Measurements from ENCODE around the gene MS4A4A. TPM values are rescaled to one million over a fixed set of nuclear protein-coding genes. Genes with fewer than 3 reads are reported as not detected.

MS4A4A gene
- total and polyA plus RNA-seq, 10 of the 15 experiments (the other 5 are each of a cell fraction or from before 2014, with no cell fraction given) = 0.10 to 2.4 (median 0.68) TPM

- TF ChIP-seq, protein P1, sequence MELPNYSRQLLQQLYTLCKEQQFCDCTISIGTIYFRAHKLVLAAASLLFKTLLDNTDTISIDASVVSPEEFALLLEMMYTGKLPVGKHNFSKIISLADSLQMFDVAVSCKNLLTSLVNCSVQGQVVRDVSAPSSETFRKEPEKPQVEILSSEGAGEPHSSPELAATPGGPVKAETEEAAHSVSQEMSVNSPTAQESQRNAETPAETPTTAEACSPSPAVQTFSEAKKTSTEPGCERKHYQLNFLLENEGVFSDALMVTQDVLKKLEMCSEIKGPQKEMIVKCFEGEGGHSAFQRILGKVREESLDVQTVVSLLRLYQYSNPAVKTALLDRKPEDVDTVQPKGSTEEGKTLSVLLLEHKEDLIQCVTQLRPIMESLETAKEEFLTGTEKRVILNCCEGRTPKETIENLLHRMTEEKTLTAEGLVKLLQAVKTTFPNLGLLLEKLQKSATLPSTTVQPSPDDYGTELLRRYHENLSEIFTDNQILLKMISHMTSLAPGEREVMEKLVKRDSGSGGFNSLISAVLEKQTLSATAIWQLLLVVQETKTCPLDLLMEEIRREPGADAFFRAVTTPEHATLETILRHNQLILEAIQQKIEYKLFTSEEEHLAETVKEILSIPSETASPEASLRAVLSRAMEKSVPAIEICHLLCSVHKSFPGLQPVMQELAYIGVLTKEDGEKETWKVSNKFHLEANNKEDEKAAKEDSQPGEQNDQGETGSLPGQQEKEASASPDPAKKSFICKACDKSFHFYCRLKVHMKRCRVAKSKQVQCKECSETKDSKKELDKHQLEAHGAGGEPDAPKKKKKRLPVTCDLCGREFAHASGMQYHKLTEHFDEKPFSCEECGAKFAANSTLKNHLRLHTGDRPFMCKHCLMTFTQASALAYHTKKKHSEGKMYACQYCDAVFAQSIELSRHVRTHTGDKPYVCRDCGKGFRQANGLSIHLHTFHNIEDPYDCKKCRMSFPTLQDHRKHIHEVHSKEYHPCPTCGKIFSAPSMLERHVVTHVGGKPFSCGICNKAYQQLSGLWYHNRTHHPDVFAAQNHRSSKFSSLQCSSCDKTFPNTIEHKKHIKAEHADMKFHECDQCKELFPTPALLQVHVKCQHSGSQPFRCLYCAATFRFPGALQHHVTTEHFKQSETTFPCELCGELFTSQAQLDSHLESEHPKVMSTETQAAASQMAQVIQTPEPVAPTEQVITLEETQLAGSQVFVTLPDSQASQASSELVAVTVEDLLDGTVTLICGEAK (IDR thresholded peaks at IDR 0.05; ENCODE audit: borderline replicate concordance) = no peak
- TF ChIP-seq BCL11A (IDR thresholded peaks at IDR 0.05; ENCODE audit: low read depth, low read length) (0 out of 2 replicates have a peak, but pooled peaks have one; percentile 26), IRF3 (IDR thresholded peaks at IDR 0.05) (no peak)
Observed at GRCh38 chr11:60338053-60338452, 57.6 kb downstream of the MS4A4A start (continued).

- intact Hi-C loops (cut with micrococcal nuclease; ENCODE audit: unreplicated experiment) = loop anchor here (2.0 to 10.0 kb wide), 2 partner anchors 279 to 425 kb away; no protein-coding TSS in a partner anchor
- ChIA-PET CTCF (interaction anchor here (0.6 to 3.3 kb wide), 7 partner anchors 24 to 1117 kb away, joined by 3 to 14 read pairs (median 3); no protein-coding TSS in a partner anchor), RAD21 (ENCODE audit: unreplicated experiment) (interaction anchor here (0.6 to 1.3 kb wide), 2 partner anchors 74 to 146 kb away, joined by 6 to 7 read pairs; no protein-coding TSS in a partner anchor), POLR2A (no interaction called here), SMC1A (ENCODE audit: uncharacterized antibody, unreplicated experiment) (interaction anchor here (1.1 to 2.1 kb wide), 5 partner anchors 9 to 74 kb away, joined by 3 to 9 read pairs (median 4); no protein-coding TSS in a partner anchor)
- Histone ChIP-seq H3K9ac (ENCODE audit: control insufficient read depth, insufficient read depth, low read length) (no peak overlapping the region), H3K27me3 (replicated peaks in 1 of 2; ENCODE audit: control insufficient read depth in 2 of 2, insufficient read depth in 2 of 2, low read length in 1 of 2) (no peaks in the 10 kb centered on the region), H3K79me2 (ENCODE audit: control insufficient read depth, insufficient read depth, low read length) (no peaks in the 10 kb centered on the region), H3K9me3 (replicated peaks; ENCODE audit: control insufficient read depth, insufficient read depth, low read length) (no peaks in the 10 kb centered on the region; the same call in 2 of the 3 replicates), H3K4me3 (no peak overlapping the region), H3K4me1 (ENCODE audit: control insufficient read depth, insufficient read depth, low read length) (peaks cover 22% of the 10 kb centered on the region), H3K36me3 (ENCODE audit: control insufficient read depth in 2 of 2, insufficient read depth in 2 of 2, low read length in 1 of 2) (no peaks in the 10 kb centered on the region), H2AFZ (ENCODE audit: control insufficient read depth, low read depth, low read length) (no peak overlapping the region), H3K27ac (ENCODE audit: control insufficient read depth, insufficient read depth) (no peak overlapping the region), H4K20me1 (ENCODE audit: control insufficient read depth, insufficient read depth) (no peaks in the 10 kb centered on the region), H3K4me2 (ENCODE audit: control insufficient read depth, insufficient read depth) (no peak overlapping the region)
- 65% methylated on average over 3 of the region's 3 CpGs for WGBS (ENCODE audit: insufficient coverage, insufficient replicate concordance, low lambda C conversion rate, missing lambda C conversion rate)
- DNase-seq (ENCODE audit: low read depth, low spot score) (no peak), ATAC-seq (no peak), FAIRE-seq (no peak)
- in situ Hi-C loops (cut with MboI) = no loop called here
- no TSS peak for BruUV-seq (replicated peaks)
- TF ChIP-seq NR2C2 (IDR thresholded peaks at IDR 0.05; ENCODE audit: borderline replicate concordance, control insufficient read depth, insufficient read length, low read depth) (no peak), HDGF (IDR thresholded peaks at IDR 0.05) (no peak), MYB (IDR thresholded peaks at IDR 0.05; ENCODE audit: borderline replicate concordance, low read depth, low read length) (no peak), NBN (IDR thresholded peaks at IDR 0.05) (no peak), CBX5 (IDR thresholded peaks at IDR 0.05; ENCODE audit: low read depth) (no peak), HDAC6 (IDR thresholded peaks at IDR 0.05; ENCODE audit: unreplicated experiment) (no peak), CEBPZ (IDR thresholded peaks at IDR 0.05; ENCODE audit: low read depth, low read length) (no peak), BCL11A (IDR thresholded peaks at IDR 0.05; ENCODE audit: low read depth, low read length) (no peak)
- TF ChIP-seq, protein P2, sequence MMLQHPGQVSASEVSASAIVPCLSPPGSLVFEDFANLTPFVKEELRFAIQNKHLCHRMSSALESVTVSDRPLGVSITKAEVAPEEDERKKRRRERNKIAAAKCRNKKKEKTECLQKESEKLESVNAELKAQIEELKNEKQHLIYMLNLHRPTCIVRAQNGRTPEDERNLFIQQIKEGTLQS (IDR thresholded peaks at IDR 0.05; ENCODE audit: borderline replicate concordance, extremely low read depth, low read depth, low read length) = no peak
- TF ChIP-seq, protein P3, sequence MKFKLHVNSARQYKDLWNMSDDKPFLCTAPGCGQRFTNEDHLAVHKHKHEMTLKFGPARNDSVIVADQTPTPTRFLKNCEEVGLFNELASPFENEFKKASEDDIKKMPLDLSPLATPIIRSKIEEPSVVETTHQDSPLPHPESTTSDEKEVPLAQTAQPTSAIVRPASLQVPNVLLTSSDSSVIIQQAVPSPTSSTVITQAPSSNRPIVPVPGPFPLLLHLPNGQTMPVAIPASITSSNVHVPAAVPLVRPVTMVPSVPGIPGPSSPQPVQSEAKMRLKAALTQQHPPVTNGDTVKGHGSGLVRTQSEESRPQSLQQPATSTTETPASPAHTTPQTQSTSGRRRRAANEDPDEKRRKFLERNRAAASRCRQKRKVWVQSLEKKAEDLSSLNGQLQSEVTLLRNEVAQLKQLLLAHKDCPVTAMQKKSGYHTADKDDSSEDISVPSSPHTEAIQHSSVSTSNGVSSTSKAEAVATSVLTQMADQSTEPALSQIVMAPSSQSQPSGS (IDR thresholded peaks at IDR 0.05; ENCODE audit: low read length) = no peak
Observed at GRCh38 chr11:60339356-60339755, 58.9 kb downstream of the MS4A4A start.

Measured in GM12878 (cell line).